ENCODE results near the gene SSNA1.
"Not testable (repeated sequence)": the region's sequence is repeated elsewhere in the genome, so short reads cannot be mapped to it uniquely, and the experiment has no call there.

SSNA1 gene

DNA sequence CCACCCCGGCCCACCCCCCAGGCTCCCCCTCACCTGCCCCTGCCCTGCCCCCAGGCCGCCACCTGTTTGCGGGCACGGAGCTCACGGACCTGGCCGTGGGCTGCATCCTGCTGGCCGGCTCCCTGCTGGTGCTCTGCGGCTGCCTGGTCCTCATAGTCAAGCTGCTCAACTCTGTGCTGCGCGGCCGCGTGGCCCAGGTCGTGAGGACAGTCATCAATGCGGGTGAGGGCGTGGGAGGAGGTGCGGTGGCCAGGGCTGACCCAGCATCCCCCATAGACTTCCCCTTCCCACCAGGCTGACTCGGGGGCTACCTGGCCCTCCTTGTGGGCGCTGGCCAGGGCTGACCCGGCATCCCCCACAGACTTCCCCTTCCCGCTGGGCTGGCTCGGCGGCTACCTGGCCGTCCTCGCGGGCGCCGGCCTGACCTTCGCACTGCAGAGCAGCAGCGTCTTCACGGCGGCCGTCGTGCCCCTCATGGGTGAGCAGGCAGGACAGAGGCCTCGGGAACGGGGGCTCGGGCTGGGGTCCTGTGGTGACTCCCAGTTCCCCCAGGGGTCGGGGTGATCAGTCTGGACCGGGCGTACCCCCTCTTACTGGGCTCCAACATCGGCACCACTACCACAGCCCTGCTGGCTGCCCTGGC is 45.7 kb downstream of the SSNA1 start:
- peak; percentile 42 for DNase-seq

DNA sequence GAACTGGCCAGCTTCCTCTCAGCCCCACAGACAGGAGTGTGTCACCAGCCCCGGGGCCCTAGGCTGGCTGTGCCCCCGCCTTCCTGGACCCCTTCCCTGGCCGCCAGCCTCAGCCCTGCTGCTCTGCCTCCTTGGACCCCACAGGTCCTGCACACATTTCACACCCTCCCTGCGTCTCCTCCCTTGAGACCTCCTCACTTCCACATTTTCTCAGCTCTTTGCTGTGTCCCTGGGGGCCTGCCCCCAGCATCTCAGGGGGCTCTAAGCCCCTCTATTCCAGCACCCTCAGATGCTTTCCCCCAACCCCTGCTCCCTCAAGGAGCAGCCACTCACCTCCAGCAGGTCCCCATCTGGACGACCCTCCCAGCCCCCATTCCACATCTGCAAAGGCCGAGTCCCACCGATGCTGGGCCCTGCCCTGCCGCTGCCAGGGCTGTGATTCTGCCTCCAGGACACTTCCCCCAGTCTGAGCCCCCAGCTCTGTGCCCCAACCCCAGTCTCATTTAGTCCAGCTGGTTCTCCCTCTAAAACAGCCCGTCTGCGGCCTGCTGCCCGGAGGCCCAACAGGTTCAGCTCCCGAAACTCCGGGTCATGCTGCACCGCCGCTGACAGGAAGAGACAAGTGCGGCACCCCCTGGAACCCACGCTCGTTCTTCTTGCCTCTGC is 46.4 kb downstream of the SSNA1 start:
- no peak for DNase-seq

DNA sequence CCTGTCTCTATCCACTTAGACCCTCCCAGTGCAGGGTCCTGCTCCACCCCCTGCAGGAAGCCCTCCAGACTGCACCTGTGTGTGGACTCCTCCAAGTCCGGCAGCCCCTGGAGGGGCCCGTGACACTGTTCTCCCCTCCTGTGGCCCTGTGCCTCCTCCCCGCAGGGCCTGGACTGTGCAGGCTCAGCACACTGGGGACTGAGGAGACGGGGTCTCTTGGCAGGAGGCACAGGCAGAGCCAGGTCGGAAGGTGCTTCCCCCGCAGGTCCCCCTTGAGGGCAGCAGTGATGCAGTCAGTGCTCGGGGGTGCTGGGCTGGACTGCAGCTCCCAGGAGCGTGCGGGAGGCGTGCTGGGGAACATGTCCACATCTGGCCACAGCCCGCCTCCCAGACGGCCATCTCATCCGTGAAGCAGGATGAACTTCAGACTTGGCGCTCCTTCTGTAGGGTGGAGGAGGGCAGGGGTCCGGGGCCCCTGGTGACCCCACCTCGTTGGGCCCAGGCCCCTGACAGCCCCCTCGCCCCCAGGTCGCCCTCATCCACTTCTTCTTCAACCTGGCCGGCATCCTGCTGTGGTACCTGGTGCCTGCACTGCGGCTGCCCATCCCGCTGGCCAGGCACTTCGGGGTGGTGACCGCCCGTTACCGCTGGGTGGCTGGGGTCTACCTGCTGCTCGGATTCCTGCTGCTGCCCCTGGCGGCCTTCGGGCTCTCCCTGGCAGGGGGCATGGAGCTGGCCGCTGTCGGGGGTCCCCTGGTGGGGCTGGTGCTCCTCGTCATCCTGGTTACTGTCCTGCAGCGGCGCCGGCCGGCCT is 47.2 kb downstream of the SSNA1 start:
- DNase-seq: peak; percentile 39

DNA sequence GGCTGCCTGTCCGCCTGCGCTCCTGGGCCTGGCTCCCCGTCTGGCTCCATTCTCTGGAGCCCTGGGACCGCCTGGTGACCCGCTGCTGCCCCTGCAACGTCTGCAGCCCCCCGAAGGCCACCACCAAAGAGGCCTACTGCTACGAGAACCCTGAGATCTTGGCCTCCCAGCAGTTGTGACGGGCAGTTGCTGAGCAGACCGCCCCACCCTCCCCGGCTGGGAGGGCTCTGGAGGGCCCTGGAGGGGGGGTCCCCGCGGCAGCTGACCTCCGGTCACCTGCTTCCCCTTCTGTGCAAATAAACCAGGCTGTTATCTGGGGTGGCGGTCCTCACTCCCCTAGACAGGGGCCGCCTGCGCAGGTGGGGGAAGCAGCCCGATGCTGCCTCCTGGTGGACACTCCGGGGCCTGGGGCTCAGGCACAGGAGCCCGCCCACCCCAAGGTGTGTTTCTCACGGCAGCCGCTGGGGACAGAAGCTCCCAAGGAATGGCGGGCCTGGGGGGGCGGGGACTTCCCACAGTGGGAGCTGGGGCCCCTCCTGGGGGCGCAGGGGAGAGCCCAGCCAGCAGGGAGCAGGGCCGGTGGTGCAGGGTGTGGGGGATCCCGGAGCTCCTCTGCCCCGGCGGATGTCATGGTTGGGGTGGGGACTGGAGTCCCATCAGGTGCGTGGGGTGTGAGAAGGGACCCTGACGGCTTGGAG is 47.9 kb downstream of the SSNA1 start:
- DNase-seq: peak; percentile 86

DNA sequence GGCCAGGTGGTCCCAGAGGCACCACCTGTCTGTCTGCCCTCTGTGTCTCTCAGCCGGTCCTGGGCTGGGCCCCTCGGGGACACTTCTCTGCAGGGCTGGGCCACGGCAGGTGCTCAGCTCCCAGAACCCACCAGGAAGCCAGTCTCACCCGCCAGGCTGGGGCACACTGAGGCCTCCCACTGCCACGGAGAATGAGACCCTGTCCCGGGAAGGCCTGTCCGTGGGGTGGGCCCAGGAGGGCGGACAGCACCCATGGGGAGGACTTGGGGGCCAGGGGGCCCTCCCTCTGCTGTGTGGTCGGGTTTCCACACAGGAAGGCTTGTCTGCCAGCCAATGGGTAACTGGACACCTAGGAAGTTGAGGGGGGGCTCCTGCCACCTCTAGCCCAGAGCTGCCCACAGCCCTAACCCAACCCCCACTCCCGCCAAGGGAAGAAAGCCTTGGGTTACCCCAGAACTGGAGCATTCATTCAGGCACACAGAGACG is 48.5 kb downstream of the SSNA1 start:
- DNase-seq: peak; percentile 44

DNA sequence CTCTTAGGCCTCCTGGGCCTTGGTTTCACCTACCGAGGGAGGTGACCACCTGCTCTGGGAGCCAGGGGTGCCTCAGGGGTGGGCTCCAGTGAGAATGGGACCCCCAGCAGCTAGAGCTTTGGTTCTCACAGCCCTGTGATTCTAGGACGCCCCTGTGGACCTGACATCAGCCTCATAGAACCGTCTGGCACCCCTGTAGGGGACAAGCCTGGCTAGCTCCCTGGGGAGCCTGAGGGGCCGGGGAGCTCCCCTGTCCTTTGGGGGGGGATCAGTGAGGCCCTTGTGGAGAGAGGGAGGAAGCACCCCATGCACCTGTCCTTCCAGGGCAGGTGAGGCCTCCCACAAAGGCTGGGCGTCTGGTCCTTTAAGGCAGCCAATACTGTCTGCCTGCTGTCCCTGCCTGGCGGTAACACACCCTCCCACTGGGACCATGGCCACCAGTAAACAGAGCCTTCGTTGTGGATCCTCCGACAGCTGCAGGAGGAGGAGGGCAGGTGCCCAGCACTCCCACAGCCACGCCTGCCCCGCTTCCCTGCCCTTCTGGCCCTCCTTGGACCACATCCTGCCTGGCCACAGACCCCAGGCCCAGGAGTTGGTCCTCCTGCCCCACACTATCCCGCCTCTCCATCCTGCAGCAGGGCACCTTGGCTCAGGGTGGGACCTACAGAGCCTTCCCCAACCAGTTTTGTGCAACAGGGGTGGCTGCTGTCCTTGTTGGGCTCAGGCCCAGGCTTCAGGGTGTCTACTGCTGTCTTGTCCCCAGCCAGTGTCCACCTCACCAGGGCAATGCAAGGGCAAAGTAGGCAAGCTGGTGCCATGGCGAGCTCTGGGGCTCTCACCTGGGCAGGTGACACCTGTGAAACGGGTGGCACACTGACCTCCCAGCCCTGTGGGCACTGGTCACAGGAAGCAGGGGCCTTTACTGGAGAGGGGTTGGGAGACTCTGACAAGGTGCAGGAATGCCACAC is 49.6 kb downstream of the SSNA1 start:
- DNase-seq: peak; percentile 88

DNA sequence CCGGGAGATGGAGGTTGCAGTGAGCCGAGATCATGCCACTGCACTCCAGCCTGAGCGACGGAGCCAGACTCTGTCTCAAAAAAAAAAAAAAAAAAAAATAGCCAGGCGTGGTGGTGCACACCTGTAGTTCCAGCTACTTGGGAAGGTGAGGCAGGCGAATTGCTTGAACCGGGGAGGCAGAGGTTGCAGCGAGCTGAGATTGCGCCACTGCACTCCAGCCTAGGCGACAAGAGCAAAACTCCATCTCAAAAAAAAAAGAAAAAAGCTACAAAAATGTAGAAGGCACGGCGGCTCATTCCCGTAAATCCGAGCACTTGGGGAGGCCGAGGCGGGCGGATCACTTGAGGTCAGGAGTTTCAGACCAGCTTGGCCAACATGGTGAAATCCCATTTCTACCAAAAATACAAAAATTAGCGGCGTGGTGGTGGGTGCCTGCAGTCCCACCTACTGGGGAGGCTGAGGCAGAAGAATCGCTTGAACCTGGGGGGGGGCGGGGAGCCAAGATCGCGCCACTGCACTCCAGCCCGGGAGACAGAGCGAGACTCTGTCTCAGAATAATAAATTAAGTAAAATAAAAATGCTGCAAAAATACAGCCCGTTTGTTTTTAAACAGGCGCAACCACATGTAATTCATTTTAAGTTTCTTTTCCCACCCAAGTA is 51.2 kb downstream of the SSNA1 start:
- DNase-seq: not testable (repeated sequence)
